GM12878 (cell line): ENCODE results near the gene CORO2B. TPM values are rescaled to one million over a fixed set of nuclear protein-coding genes. Genes with fewer than 3 reads are reported as not detected.

Experiments
- ATAC-seq: fragments of 200-7000 bp; cut with Tn5 transposase; 3 replicates; pipeline ENCODE4 v1.9.1; 2020; ENCODE audit warnings: mild to moderate bottlenecking, moderate library complexity
- BruUV-seq: library from RNA; stranded (reverse); fragments of 400-500 nt; replicated peaks from 2 replicates; lab custom pipeline; 2021; lab: Mats Ljungman, UMichigan
- CTCF ChIA-PET: fragments of 300-600 bp; sonication (Branson Sonifier 250); formaldehyde crosslinking; extraction: SDS; loops from one replicate; lab custom pipeline; 2021; ENCODE audit warnings: inconsistent platforms; lab: Yijun Ruan, JAX
- POLR2A ChIA-PET: fragments of 350-600 bp; formaldehyde crosslinking; extraction: SDS; loops from one replicate; lab custom pipeline; 2021; ENCODE audit warnings: inconsistent platforms; lab: Charles Lee
- RAD21 ChIA-PET: fragments of 300-600 bp; sonication (Branson Sonifier 250); formaldehyde crosslinking; loops from one replicate; lab custom pipeline; 2023; ENCODE audit warnings: antibody characterized with exemption; ENCODE audit not compliant: unreplicated experiment; lab: Charles Lee
- SMC1A ChIA-PET: fragments of 300-600 bp; sonication (Branson Sonifier 250); formaldehyde crosslinking; loops from one replicate; lab custom pipeline; 2023; ENCODE audit not compliant: unreplicated experiment, uncharacterized antibody; lab: Charles Lee
- DNase-seq: peaks from one replicate; pipeline ENCODE4 v3.0.0-alpha.2; 2011; ENCODE audit warnings: low read depth, low spot score
- FAIRE-seq: peaks from 3 replicates; lab custom pipeline; 2011; peaks lifted over from hg19 to GRCh38; lab: Jason Lieb, UNC
- H2AFZ ChIP-seq: 2 replicates; pipeline ENCODE4 v1.6.0; 2011; ENCODE audit warnings: low read depth, low read length, control low read depth; ENCODE audit not compliant: control insufficient read depth
- H3K27ac ChIP-seq: 2 replicates; pipeline ENCODE4 v1.5.1; 2011; ENCODE audit warnings: control low read depth; ENCODE audit not compliant: control insufficient read depth, insufficient read depth
- H3K27me3 ChIP-seq, 2 experiments: replicated peaks in 1 of 2; 2 replicates each; pipeline versions ENCODE4 v1.6.0 to v1.6.1; 2011; ENCODE audit warnings: low read length in 1 of 2; ENCODE audit not compliant: control insufficient read depth in 2 of 2, insufficient read depth in 2 of 2
- H3K36me3 ChIP-seq, 2 experiments: 2 replicates each; pipeline ENCODE4 v1.5.1; 2011; ENCODE audit warnings: low read length in 1 of 2; ENCODE audit not compliant: control insufficient read depth in 2 of 2, insufficient read depth in 2 of 2
- H3K4me1 ChIP-seq: 2 replicates; pipeline ENCODE4 v1.6.1; 2011; ENCODE audit warnings: mild to moderate bottlenecking, low read length, moderate library complexity, mixed read lengths; ENCODE audit not compliant: control insufficient read depth, insufficient read depth
- H3K4me2 ChIP-seq: 2 replicates; pipeline ENCODE4 v1.6.0; 2011; ENCODE audit warnings: control low read depth; ENCODE audit not compliant: control insufficient read depth, insufficient read depth
- H3K4me3 ChIP-seq: fragments of 200-600 bp; sonication (generic); 2 replicates; pipeline ENCODE4 v1.5.1; 2016
- H3K79me2 ChIP-seq: 2 replicates; pipeline ENCODE4 v1.6.0; 2011; ENCODE audit warnings: low read length; ENCODE audit not compliant: control insufficient read depth, insufficient read depth
- H3K9ac ChIP-seq: 2 replicates; pipeline ENCODE4 v1.8.0; 2011; ENCODE audit warnings: low read length, control low read depth, mixed read lengths; ENCODE audit not compliant: control insufficient read depth, insufficient read depth
- H3K9me3 ChIP-seq: replicated peaks from 3 replicates; pipeline ENCODE4 v1.5.1; 2011; ENCODE audit warnings: mild to moderate bottlenecking, low read length; ENCODE audit not compliant: control insufficient read depth, insufficient read depth
- H4K20me1 ChIP-seq: 2 replicates; pipeline ENCODE4 v1.6.0; 2011; ENCODE audit not compliant: control insufficient read depth, insufficient read depth
- ATF7 ChIP-seq: fragments of 450-650 bp; IDR thresholded peaks from 2 replicates; pipeline ENCODE4 v1.6.1; 2016; ENCODE audit warnings: low read depth, mild to moderate bottlenecking
- CEBPB ChIP-seq, 2 experiments: fragments of 150-350 bp in 1 of 2; IDR thresholded peaks; 2 replicates each; pipeline ENCODE4 v1.6.1; 2012 to 2014; ENCODE audit warnings: low read depth in 2 of 2, low read length in 2 of 2, borderline replicate concordance in 1 of 2, inconsistent platforms in 1 of 2
- GABPA ChIP-seq: IDR thresholded peaks from 2 replicates; pipeline ENCODE4 v1.6.1; 2014; ENCODE audit warnings: antibody characterized with exemption, low read depth, mild to moderate bottlenecking, inconsistent platforms
- GATAD2B ChIP-seq: fragments of 450-650 bp; conservative IDR thresholded peaks from 2 replicates; pipeline ENCODE4 v1.6.1; 2017; ENCODE audit warnings: low read depth, mild to moderate bottlenecking, moderate library complexity
- HSF1 ChIP-seq: fragments of 150-350 bp; IDR thresholded peaks from 2 replicates; pipeline ENCODE4 v1.6.1; 2014; ENCODE audit warnings: mild to moderate bottlenecking, low read depth, low read length
- IKZF1 ChIP-seq: fragments of 450-650 bp; conservative IDR thresholded peaks from 2 replicates; pipeline ENCODE4 v1.6.1; 2017; ENCODE audit warnings: antibody characterized with exemption, mild to moderate bottlenecking
- KLF5 ChIP-seq: fragments of 450-650 bp; IDR thresholded peaks from 2 replicates; pipeline ENCODE4 v1.6.1; 2014; ENCODE audit warnings: mild to moderate bottlenecking; ENCODE audit not compliant: partially characterized antibody
- LARP7 ChIP-seq: fragments of 450-650 bp; IDR thresholded peaks from 2 replicates; pipeline ENCODE4 v1.6.1; 2017; ENCODE audit warnings: mild to moderate bottlenecking
- MTA2 ChIP-seq: fragments of 450-650 bp; IDR thresholded peaks from 2 replicates; pipeline ENCODE4 v1.6.1; 2016; ENCODE audit warnings: low read depth, mild to moderate bottlenecking, moderate library complexity
- NBN ChIP-seq: fragments of 450-650 bp; IDR thresholded peaks from 2 replicates; pipeline ENCODE4 v1.6.1; 2016
- WGBS: methylation state at CpG from one replicate; pipeline ENCODE4 v1.1.6; 2016; ENCODE audit warnings: low lambda C conversion rate; ENCODE audit not compliant: insufficient replicate concordance, insufficient coverage; ENCODE audit errors: missing lambda C conversion rate; 5-methylcytosine and 5-hydroxymethylcytosine counted together
- in situ Hi-C: fragments of 300-500 bp; cut with MboI; formaldehyde crosslinking; loops from 9 replicates; pipeline ENCODE4 v1.14.3; 2018; ENCODE audit warnings: mixed read lengths
- intact Hi-C: fragments of 100-400 bp; cut with micrococcal nuclease; formaldehyde crosslinking; loops from one replicate; pipeline ENCODE4 v1.14.2; 2022; ENCODE audit not compliant: unreplicated experiment
- polyA plus RNA-seq, 11 experiments: library from polyadenylated mRNA; depleted of rRNA in 4 of 11; unstranded in 6 of 11; stranded (reverse) in 5 of 11; fragments of >200 nt; fragmentation: Nextera tagmentation in 4 of 11; fragmentation: Illumina TruSeq in 1 of 11; extraction: Ambion mirVana in 4 of 11; extraction: Trizol in 1 of 11; gene quantifications; 1 replicate in 1 of 11; 2 replicates in 10 of 11; pipeline versions ENCODE4 v1.2.1 to v1.2.3, GENCODE V29; 2011 to 2016; ENCODE audit warnings: inconsistent platforms in 2 of 11, missing spikeins in 2 of 11, low read depth in 1 of 11
- total RNA-seq, 4 experiments: library from RNA; depleted of rRNA in 3 of 4; stranded (reverse); fragments of >200 nt in 3 of 4; fragmentation: Illumina TruSeq in 1 of 4; extraction: Trizol in 1 of 4; gene quantifications; 2 replicates each; pipeline versions ENCODE4 v1.2.1 to v1.2.3, GENCODE V29; 2013 to 2021
- TF ChIP-seq, protein P1 (sequence below): fragments of 450-650 bp; formaldehyde crosslinking; IDR thresholded peaks from 2 replicates; pipeline ENCODE4 v1.5.0; 2022; ENCODE audit warnings: mild to moderate bottlenecking, missing genetic modification characterization

The CORO2B gene
- total and polyA plus RNA-seq, 10 of the 15 experiments (the other 5 are each of a cell fraction or from before 2014, with no cell fraction given) = 0.05 to 0.73 (median 0.13) TPM; not detected in 4

GRCh38 chr15:68667800-68668625 is 89.2 kb downstream of the CORO2B start:
- Histone ChIP-seq H3K36me3 (no peaks in the 10 kb centered on the region), H3K4me2 (no peak overlapping the region), H3K4me1 (no peaks in the 10 kb centered on the region), H4K20me1 (no peaks in the 10 kb centered on the region), H3K9ac (no peak overlapping the region), H2AFZ (no peak overlapping the region), H3K27me3 (no peaks in the 10 kb centered on the region; a peak in 1 of 4 replicates), H3K9me3 (no peaks in the 10 kb centered on the region), H3K4me3 (no peak overlapping the region), H3K27ac (no peak overlapping the region), H3K79me2 (no peaks in the 10 kb centered on the region)
- in situ Hi-C loops = no loop called here
- POLR2A ChIA-PET = no interaction called here
- ATAC-seq (no peak), DNase-seq (no peak), FAIRE-seq (no peak)
- RAD21 ChIA-PET = interaction anchor here (1.0 kb wide), 1 partner anchor 16 kb away, joined by 3 read pairs; no protein-coding TSS in a partner anchor
- TF ChIP-seq ATF7 = no peak
- SMC1A ChIA-PET = no interaction called here
- BruUV-seq = no TSS peak
- intact Hi-C loops = no loop called here
- WGBS = 47% methylated on average over 18 of the region's 18 CpGs
- CTCF ChIA-PET = interaction anchor here (1.1 kb wide), 1 partner anchor 108 kb away, joined by 3 read pairs; no protein-coding TSS in a partner anchor

- H3K9ac ChIP-seq = no peak overlapping the region
- H4K20me1 ChIP-seq = no peaks in the 10 kb centered on the region
- no peak overlapping the region for H3K27ac ChIP-seq
- H3K79me2 ChIP-seq = no peaks in the 10 kb centered on the region
- H3K4me1 ChIP-seq = no peaks in the 10 kb centered on the region
- ATAC-seq = no peak
- no peak for FAIRE-seq
- ChIA-PET CTCF (interaction anchor here (1.4 kb wide), 1 partner anchor 119 kb away, joined by 3 read pairs; no protein-coding TSS in a partner anchor), POLR2A (interaction anchor here (0.6 kb wide), 1 partner anchor 342 kb away, joined by 5 read pairs; no protein-coding TSS in a partner anchor), SMC1A (no interaction called here), RAD21 (no interaction called here)
- DNase-seq = no peak
- in situ Hi-C loops = no loop called here
- no peaks in the 10 kb centered on the region; a peak in 1 of 4 replicates for H3K27me3 ChIP-seq
- H3K4me3 ChIP-seq = no peak overlapping the region
- intact Hi-C loops = no loop called here
- H2AFZ ChIP-seq = no peak overlapping the region
- BruUV-seq = no TSS peak
- no peaks in the 10 kb centered on the region for H3K9me3 ChIP-seq
- H3K4me2 ChIP-seq = no peak overlapping the region
- no peaks in the 10 kb centered on the region for H3K36me3 ChIP-seq
- 31% methylated on average over 11 of the region's 11 CpGs for WGBS
- TF ChIP-seq CEBPB (IDR thresholded peaks at IDR 0.05; ENCODE audit: borderline replicate concordance in 1 of 2, low read depth in 2 of 2, low read length in 2 of 2) = no peak
- TF ChIP-seq GABPA = no peak
- TF ChIP-seq KLF5 = no peak
- no peak for TF ChIP-seq MTA2
- no peak for TF ChIP-seq IKZF1
- TF ChIP-seq, protein P1, sequence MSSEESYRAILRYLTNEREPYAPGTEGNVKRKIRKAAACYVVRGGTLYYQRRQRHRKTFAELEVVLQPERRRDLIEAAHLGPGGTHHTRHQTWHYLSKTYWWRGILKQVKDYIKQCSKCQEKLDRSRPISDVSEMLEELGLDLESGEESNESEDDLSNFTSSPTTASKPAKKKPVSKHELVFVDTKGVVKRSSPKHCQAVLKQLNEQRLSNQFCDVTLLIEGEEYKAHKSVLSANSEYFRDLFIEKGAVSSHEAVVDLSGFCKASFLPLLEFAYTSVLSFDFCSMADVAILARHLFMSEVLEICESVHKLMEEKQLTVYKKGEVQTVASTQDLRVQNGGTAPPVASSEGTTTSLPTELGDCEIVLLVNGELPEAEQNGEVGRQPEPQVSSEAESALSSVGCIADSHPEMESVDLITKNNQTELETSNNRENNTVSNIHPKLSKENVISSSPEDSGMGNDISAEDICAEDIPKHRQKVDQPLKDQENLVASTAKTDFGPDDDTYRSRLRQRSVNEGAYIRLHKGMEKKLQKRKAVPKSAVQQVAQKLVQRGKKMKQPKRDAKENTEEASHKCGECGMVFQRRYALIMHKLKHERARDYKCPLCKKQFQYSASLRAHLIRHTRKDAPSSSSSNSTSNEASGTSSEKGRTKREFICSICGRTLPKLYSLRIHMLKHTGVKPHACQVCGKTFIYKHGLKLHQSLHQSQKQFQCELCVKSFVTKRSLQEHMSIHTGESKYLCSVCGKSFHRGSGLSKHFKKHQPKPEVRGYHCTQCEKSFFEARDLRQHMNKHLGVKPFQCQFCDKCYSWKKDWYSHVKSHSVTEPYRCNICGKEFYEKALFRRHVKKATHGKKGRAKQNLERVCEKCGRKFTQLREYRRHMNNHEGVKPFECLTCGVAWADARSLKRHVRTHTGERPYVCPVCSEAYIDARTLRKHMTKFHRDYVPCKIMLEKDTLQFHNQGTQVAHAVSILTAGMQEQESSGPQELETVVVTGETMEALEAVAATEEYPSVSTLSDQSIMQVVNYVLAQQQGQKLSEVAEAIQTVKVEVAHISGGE (CRISPR knock-in tag) = no peak
- no peak for TF ChIP-seq GATAD2B
- TF ChIP-seq NBN = no peak
- TF ChIP-seq HSF1 = no peak
- TF ChIP-seq LARP7 = no peak
Observed at GRCh38 chr15:68668926-68669600, 90.3 kb downstream of the CORO2B start.
